K562 (cell line): Measurements from ENCODE around the gene ACOT4. TPM values are rescaled to one million over a fixed set of nuclear protein-coding genes. Genes with fewer than 3 reads are reported as not detected.

Source experiments
- BRD9 ChIP-seq: fragments of 450-650 bp; IDR thresholded peaks from 2 replicates; pipeline ENCODE4 v1.6.1; 2018; ENCODE audit warnings: low read depth; ENCODE audit not compliant: partially characterized antibody
- CEBPZ ChIP-seq: fragments of 150-350 bp; IDR thresholded peaks from 2 replicates; pipeline ENCODE4 v1.6.1; 2014; ENCODE audit warnings: low read depth, mild to moderate bottlenecking, low read length, borderline replicate concordance
- ETV5 ChIP-seq: sonication (generic); formaldehyde crosslinking; IDR thresholded peaks from 2 replicates; pipeline ENCODE4 v1.4.0; 2020; ENCODE audit warnings: low read depth, mild to moderate bottlenecking, missing genetic modification reagents
- EZH2 ChIP-seq: IDR thresholded peaks from 2 replicates; pipeline ENCODE4 v1.6.1; 2012; ENCODE audit warnings: low read depth, mild to moderate bottlenecking, inconsistent platforms, low read length, borderline replicate concordance
- HMGN3 ChIP-seq: IDR thresholded peaks from 2 replicates; pipeline ENCODE4 v1.6.1; 2011; ENCODE audit warnings: borderline replicate concordance, low read depth, mild to moderate bottlenecking, mixed read lengths, low read length; ENCODE audit not compliant: insufficient read length; ENCODE audit errors: extremely low read depth
- KDM2B ChIP-seq: fragments of 250-450 bp; sonication (Bioruptor Pico); IDR thresholded peaks from 2 replicates; pipeline ENCODE4 v1.8.0; 2021; ENCODE audit warnings: mild to moderate bottlenecking, moderate library complexity
- L3MBTL2 ChIP-seq: fragments of 450-650 bp; IDR thresholded peaks from 2 replicates; pipeline ENCODE4 v1.6.1; 2016; ENCODE audit warnings: mild to moderate bottlenecking, moderate library complexity
- RAD21 ChIP-seq, 2 experiments: fragments of 250-450 bp in 1 of 2; fragments of 450-650 bp in 1 of 2; sonication (Bioruptor Pico) in 1 of 2; formaldehyde crosslinking in 1 of 2; IDR thresholded peaks in 1 of 2; conservative IDR thresholded peaks in 1 of 2; 2 replicates each; pipeline versions ENCODE4 v1.4.0 to v1.8.0; 2020 to 2022; ENCODE audit warnings: mild to moderate bottlenecking in 2 of 2, moderate library complexity in 1 of 2
- REST ChIP-seq, 2 experiments: fragments of 450-650 bp; formaldehyde crosslinking in 1 of 2; IDR thresholded peaks; 2 replicates each; pipeline versions ENCODE4 v1.4.0 to v1.6.1; 2014 to 2020; ENCODE audit warnings: mild to moderate bottlenecking in 2 of 2, borderline replicate concordance in 1 of 2, low read depth in 1 of 2
- SAFB ChIP-seq: fragments of 200-400 bp; formaldehyde crosslinking; IDR thresholded peaks from 2 replicates; pipeline ENCODE4 v1.6.1; 2017; ENCODE audit warnings: low read depth, low read length, borderline replicate concordance
- SETDB1 ChIP-seq: IDR thresholded peaks from one replicate; pipeline ENCODE4 v1.6.1; 2012; ENCODE audit warnings: low read length, control low read depth, inconsistent platforms
- SMAD4 ChIP-seq: fragments of 250-450 bp; sonication (Bioruptor Pico); conservative IDR thresholded peaks from 2 replicates; pipeline ENCODE4 v1.8.0; 2021; ENCODE audit warnings: inconsistent platforms, mild to moderate bottlenecking, moderate library complexity
- SRSF1 ChIP-seq: fragments of 200-400 bp; formaldehyde crosslinking; IDR thresholded peaks from 2 replicates; pipeline ENCODE4 v1.6.1; 2017; ENCODE audit warnings: mild to moderate bottlenecking, low read depth, low read length, moderate library complexity
- TARDBP ChIP-seq: fragments of 450-650 bp; IDR thresholded peaks from 2 replicates; pipeline ENCODE4 v1.6.1; 2016
- TFAM ChIP-seq: fragments of 250-450 bp; sonication (Bioruptor Pico); conservative IDR thresholded peaks from 2 replicates; pipeline ENCODE4 v1.5.0; 2021; ENCODE audit warnings: mild to moderate bottlenecking, moderate library complexity
- XRCC3 ChIP-seq: fragments of 450-650 bp; IDR thresholded peaks from 2 replicates; pipeline ENCODE4 v1.6.1; 2017; ENCODE audit warnings: mild to moderate bottlenecking, moderate library complexity
- ZNF584 ChIP-seq: fragments of 200-800 bp; sonication (Bioruptor generic); IDR thresholded peaks from 2 replicates; pipeline ENCODE4 v1.6.1; 2016; ENCODE audit warnings: low read depth, mild to moderate bottlenecking, missing genetic modification characterization, missing compliant biosample characterization
- polyA plus RNA-seq, 8 experiments: library from polyadenylated mRNA; depleted of rRNA in 4 of 8; stranded (reverse) in 5 of 8; unstranded in 3 of 8; fragments of >200 nt; fragmentation: Nextera tagmentation in 2 of 8; fragmentation: Illumina TruSeq in 1 of 8; extraction: Ambion mirVana in 2 of 8; extraction: Trizol in 1 of 8; gene quantifications; 2 replicates each; pipeline versions ENCODE4 v1.2.1 to v1.2.3, GENCODE V29; 2011 to 2014; ENCODE audit warnings: inconsistent platforms in 1 of 8, missing spikeins in 1 of 8
- total RNA-seq, 7 experiments: library from RNA; depleted of rRNA in 6 of 7; stranded (reverse); fragments of >200 nt in 6 of 7; fragmentation: Illumina TruSeq in 2 of 7; extraction: Trizol in 2 of 7; gene quantifications; 2 replicates each; pipeline versions ENCODE4 v1.2.1 to v1.2.3, GENCODE V29; 2011 to 2021; ENCODE audit warnings: low replicate concordance in 1 of 7

The ACOT4 gene
- total and polyA plus RNA-seq, 9 of the 15 experiments (the other 6 are each of a cell fraction or from before 2014, with no cell fraction given) = not detected

GRCh38 chr14:73612339-73613045, 20.8 kb downstream of the ACOT4 start, which contains the start of gene ACOT6 (continued):
- no peak for TF ChIP-seq CEBPZ
- no peak for TF ChIP-seq TARDBP
- peak; percentile 42; the same call in 1 of the 2 replicates for TF ChIP-seq L3MBTL2
- no peak for TF ChIP-seq ETV5 (CRISPR knock-in tag)
- TF ChIP-seq SAFB = peak; percentile 79
- TF ChIP-seq XRCC3 = no peak
- no peak for TF ChIP-seq KDM2B
- no peak for TF ChIP-seq HMGN3
- TF ChIP-seq SETDB1 = no peak
- TF ChIP-seq SMAD4 (CRISPR knock-in tag) = no peak
- TF ChIP-seq EZH2 = no peak
- no peak for TF ChIP-seq RAD21 (CRISPR knock-in tag; conservative IDR thresholded peaks at IDR 0.05 in 1 of 2, IDR thresholded peaks at IDR 0.05 in 1 of 2)
- no peak for TF ChIP-seq ZNF584 (CRISPR knock-in tag)
- TF ChIP-seq REST (IDR thresholded peaks at IDR 0.05; ENCODE audit: borderline replicate concordance) = no peak
- no peak for TF ChIP-seq REST (CRISPR knock-in tag; IDR thresholded peaks at IDR 0.05; ENCODE audit: low read depth)
- TF ChIP-seq SRSF1 = no peak
- no peak for TF ChIP-seq BRD9
- no peak for TF ChIP-seq TFAM (CRISPR knock-in tag)
